K562 (cell line): ENCODE measurements around the gene TMEM116. TPM values are rescaled to one million over a fixed set of nuclear protein-coding genes. Genes with fewer than 3 reads are reported as not detected.

ENCODE experiments used
- ATF3 ChIP-seq, 2 experiments: fragments of 450-650 bp in 1 of 2; sonication (generic) in 1 of 2; formaldehyde crosslinking in 1 of 2; IDR thresholded peaks in 1 of 2; conservative IDR thresholded peaks in 1 of 2; 2 replicates each; pipeline versions ENCODE4 v1.6.1 to v1.8.1; 2016 to 2023; ENCODE audit warnings: mild to moderate bottlenecking in 2 of 2, moderate library complexity in 2 of 2, inconsistent platforms in 1 of 2, missing genetic modification reagents in 1 of 2
- ATF7 ChIP-seq: fragments of 450-650 bp; IDR thresholded peaks from 2 replicates; pipeline ENCODE4 v1.7.1; 2014; ENCODE audit warnings: mild to moderate bottlenecking, moderate library complexity
- CBX2 ChIP-seq: fragments of 200-600 bp; sonication (generic); IDR thresholded peaks from one replicate; pipeline ENCODE4 v1.6.1; 2012; ENCODE audit warnings: mild to moderate bottlenecking, low read length, inconsistent platforms; ENCODE audit not compliant: insufficient read depth, poor library complexity, severe bottlenecking
- DDX20 ChIP-seq: fragments of 450-650 bp; IDR thresholded peaks from 2 replicates; pipeline ENCODE4 v1.6.1; 2016; ENCODE audit warnings: missing genetic modification characterization, low read depth, mild to moderate bottlenecking, missing compliant biosample characterization, moderate library complexity
- ESRRB ChIP-seq: fragments of 250-450 bp; sonication (Bioruptor Pico); IDR thresholded peaks from 2 replicates; pipeline ENCODE4 v1.5.0; 2020; ENCODE audit warnings: mild to moderate bottlenecking, moderate library complexity, borderline replicate concordance
- GATAD2A ChIP-seq: fragments of 450-650 bp; IDR thresholded peaks from 2 replicates; pipeline ENCODE4 v1.6.1; 2017
- HMGN3 ChIP-seq: IDR thresholded peaks from 2 replicates; pipeline ENCODE4 v1.6.1; 2011; ENCODE audit warnings: borderline replicate concordance, low read depth, mild to moderate bottlenecking, mixed read lengths, low read length; ENCODE audit not compliant: insufficient read length; ENCODE audit errors: extremely low read depth
- JUN ChIP-seq, 2 experiments: sonication (generic) in 1 of 2; formaldehyde crosslinking in 1 of 2; IDR thresholded peaks; 2 replicates each; pipeline versions ENCODE4 v1.6.1 to v1.8.0; 2012 to 2022; ENCODE audit warnings: borderline replicate concordance in 2 of 2, mild to moderate bottlenecking in 2 of 2, improper control_type of control experiment in 1 of 2, low read depth in 1 of 2, low read length in 1 of 2, missing genetic modification reagents in 1 of 2
- JUNB ChIP-seq: fragments of 450-650 bp; formaldehyde crosslinking; conservative IDR thresholded peaks from 2 replicates; pipeline ENCODE4 v1.4.0; 2020; ENCODE audit warnings: mild to moderate bottlenecking
- MED1 ChIP-seq: sonication (generic); formaldehyde crosslinking; IDR thresholded peaks from 2 replicates; pipeline ENCODE4 v1.8.1; 2023; ENCODE audit warnings: missing genetic modification reagents, borderline replicate concordance
- PPARD ChIP-seq: fragments of 250-450 bp; sonication (Bioruptor Pico); IDR thresholded peaks from 2 replicates; pipeline ENCODE4 v1.8.0; 2022; ENCODE audit warnings: inconsistent platforms, mild to moderate bottlenecking, moderate library complexity
- RBM15 ChIP-seq: fragments of 200-400 bp; formaldehyde crosslinking; IDR thresholded peaks from 2 replicates; pipeline ENCODE4 v1.6.1; 2018; ENCODE audit warnings: mild to moderate bottlenecking, low read length, moderate library complexity; ENCODE audit not compliant: insufficient read depth
- RBM39 ChIP-seq: fragments of 200-400 bp; formaldehyde crosslinking; optimal IDR thresholded peaks from 2 replicates; pipeline ENCODE3; 2018; ENCODE audit warnings: low read depth, low read length
- SLC30A9 ChIP-seq: fragments of 250-450 bp; sonication (Bioruptor Pico); IDR thresholded peaks from 2 replicates; pipeline ENCODE4 v1.8.0; 2022; ENCODE audit warnings: mild to moderate bottlenecking, moderate library complexity
- STAT6 ChIP-seq: sonication (generic); formaldehyde crosslinking; IDR thresholded peaks from 2 replicates; pipeline ENCODE4 v1.8.1; 2023; ENCODE audit warnings: mild to moderate bottlenecking, missing genetic modification reagents
- TFE3 ChIP-seq: fragments of 450-650 bp; formaldehyde crosslinking; IDR thresholded peaks from 2 replicates; pipeline ENCODE4 v1.4.0; 2020; ENCODE audit warnings: mild to moderate bottlenecking, mixed read lengths
- ZBTB26 ChIP-seq: fragments of 450-650 bp; formaldehyde crosslinking; IDR thresholded peaks from 2 replicates; pipeline ENCODE4 v1.4.0; 2022; ENCODE audit warnings: missing genetic modification characterization
- ZFP30 ChIP-seq: fragments of 250-450 bp; sonication (Bioruptor Pico); IDR thresholded peaks from 2 replicates; pipeline ENCODE4 v1.8.0; 2022; ENCODE audit warnings: moderate library complexity, mild to moderate bottlenecking, inconsistent platforms, borderline replicate concordance
- ZKSCAN1 ChIP-seq: fragments of 150-350 bp; IDR thresholded peaks from 2 replicates; pipeline ENCODE4 v1.6.1; 2016; ENCODE audit warnings: low read depth, low read length
- polyA plus RNA-seq, 8 experiments: library from polyadenylated mRNA; depleted of rRNA in 4 of 8; stranded (reverse) in 5 of 8; unstranded in 3 of 8; fragments of >200 nt; fragmentation: Nextera tagmentation in 2 of 8; fragmentation: Illumina TruSeq in 1 of 8; extraction: Ambion mirVana in 2 of 8; extraction: Trizol in 1 of 8; gene quantifications; 2 replicates each; pipeline versions ENCODE4 v1.2.1 to v1.2.3, GENCODE V29; 2011 to 2014; ENCODE audit warnings: inconsistent platforms in 1 of 8, missing spikeins in 1 of 8
- total RNA-seq, 7 experiments: library from RNA; depleted of rRNA in 6 of 7; stranded (reverse); fragments of >200 nt in 6 of 7; fragmentation: Illumina TruSeq in 2 of 7; extraction: Trizol in 2 of 7; gene quantifications; 2 replicates each; pipeline versions ENCODE4 v1.2.1 to v1.2.3, GENCODE V29; 2011 to 2021; ENCODE audit warnings: low replicate concordance in 1 of 7

Gene TMEM116
- total and polyA plus RNA-seq, 9 of the 15 experiments (the other 6 are each of a cell fraction or from before 2014, with no cell fraction given): 5.2 to 78.6 (median 13.9) TPM

- TF ChIP-seq STAT6 (CRISPR knock-in tag) (no peak), SLC30A9 (CRISPR knock-in tag) (no peak), ZBTB26 (CRISPR knock-in tag) (0 out of 2 replicates have a peak, but pooled peaks have one; percentile 42), ATF3 (IDR thresholded peaks at IDR 0.05) (peak; percentile 91), ATF3 (CRISPR knock-in tag; conservative IDR thresholded peaks at IDR 0.05) (no peak), ESRRB (CRISPR knock-in tag) (no peak), ZFP30 (CRISPR knock-in tag) (no peak), JUNB (CRISPR knock-in tag) (0 out of 2 replicates have a peak, but pooled peaks have one; percentile 24), CBX2 (no peak), GATAD2A (0 out of 2 replicates have a peak, but pooled peaks have one; percentile 76), MED1 (CRISPR knock-in tag) (no peak), PPARD (CRISPR knock-in tag) (no peak), HMGN3 (no peak), ATF7 (0 out of 2 replicates have a peak, but pooled peaks have one; percentile 31), TFE3 (CRISPR knock-in tag) (no peak), ZKSCAN1 (no peak), RBM15 (no peak), JUN (IDR thresholded peaks at IDR 0.05; ENCODE audit: borderline replicate concordance, low read depth, low read length) (peak; percentile 60), JUN (CRISPR knock-in tag; IDR thresholded peaks at IDR 0.05; ENCODE audit: borderline replicate concordance) (no peak), RBM39 (no peak), DDX20 (tag) (no peak)
These were observed 7.3 kb downstream of the TMEM116 start (continued) for GRCh38 chr12:112005419-112006395.
